Panc1 (cell line): Measurements from ENCODE around the gene PEPD. TPM values are rescaled to one million over a fixed set of nuclear protein-coding genes. Genes with fewer than 3 reads are reported as not detected.
A peak's percentile ranks its signal among the peaks of the same experiment; 100 is the strongest.

Source experiments
- ATAC-seq: fragments of 200-7000 bp; cut with Tn5 transposase; 2 replicates; pipeline ENCODE4 v1.9.1; 2020; ENCODE audit warnings: mild to moderate bottlenecking, moderate library complexity
- BruUV-seq: library from RNA; stranded (reverse); fragments of 400-500 nt; replicated peaks from 2 replicates; lab custom pipeline; 2021; lab: Mats Ljungman, UMichigan
- CTCF ChIA-PET: fragments of 300-600 bp; sonication (Branson Sonifier 250); formaldehyde crosslinking; loops from one replicate; lab custom pipeline; 2022; ENCODE audit warnings: antibody characterized with exemption; lab: Charles Lee
- POLR2A ChIA-PET: fragments of 300-600 bp; sonication (Branson Sonifier 250); formaldehyde crosslinking; loops from one replicate; lab custom pipeline; 2022; ENCODE audit warnings: antibody characterized with exemption; lab: Charles Lee
- DNase-seq: peaks from one replicate; pipeline ENCODE4 v3.0.0-alpha.2; 2010; ENCODE audit warnings: low read depth, low spot score
- H3K27ac ChIP-seq: 2 replicates; pipeline ENCODE4 v1.5.1; 2011; ENCODE audit warnings: mild to moderate bottlenecking, low read length, inconsistent platforms
- H3K27me3 ChIP-seq: fragments of 200-500 bp; sonication (Bioruptor generic); 2 replicates; pipeline ENCODE4 v1.6.0; 2014; ENCODE audit warnings: low read length, inconsistent platforms; ENCODE audit not compliant: control insufficient read depth, insufficient read depth
- H3K36me3 ChIP-seq: fragments of 200-500 bp; sonication (Bioruptor generic); 2 replicates; pipeline ENCODE4 v1.5.1; 2014; ENCODE audit warnings: inconsistent platforms, mild to moderate bottlenecking, low read length, moderate library complexity; ENCODE audit not compliant: control insufficient read depth, insufficient read depth
- H3K4me1 ChIP-seq: 2 replicates; pipeline ENCODE4 v1.5.1; 2011; ENCODE audit warnings: inconsistent platforms, mild to moderate bottlenecking, low read length, moderate library complexity; ENCODE audit not compliant: control insufficient read depth, insufficient read depth
- H3K4me3 ChIP-seq, 2 experiments: 2 replicates each; pipeline ENCODE4 v1.5.1; 2011 to 2012; ENCODE audit warnings: low read depth in 2 of 2, low read length in 2 of 2, mild to moderate bottlenecking in 2 of 2, inconsistent platforms in 1 of 2, moderate library complexity in 1 of 2
- H3K9me3 ChIP-seq: fragments of 200-500 bp; sonication (Bioruptor generic); 2 replicates; pipeline ENCODE4 v1.5.1; 2014; ENCODE audit warnings: low read depth, mild to moderate bottlenecking, inconsistent platforms, low read length, moderate library complexity; ENCODE audit not compliant: control insufficient read depth, insufficient read depth
- CTCF ChIP-seq: fragments of 450-650 bp; IDR thresholded peaks from 2 replicates; pipeline ENCODE4 v1.5.1; 2017; ENCODE audit warnings: mild to moderate bottlenecking
- POLR2AphosphoS5 ChIP-seq: IDR thresholded peaks from 2 replicates; pipeline ENCODE4 v1.6.1; 2012; ENCODE audit warnings: mild to moderate bottlenecking, low read depth, low read length, moderate library complexity
- REST ChIP-seq, 2 experiments: IDR thresholded peaks; 2 replicates each; pipeline ENCODE4 v1.6.1; 2011 to 2012; ENCODE audit warnings: low read depth in 2 of 2, control low read depth in 1 of 2, low read length in 1 of 2, mild to moderate bottlenecking in 1 of 2, moderate library complexity in 1 of 2; ENCODE audit not compliant: insufficient read depth in 1 of 2
- SIN3A ChIP-seq: IDR thresholded peaks from 2 replicates; pipeline ENCODE4 v1.6.1; 2012; ENCODE audit warnings: low read depth, mild to moderate bottlenecking, low read length, moderate library complexity, borderline replicate concordance; ENCODE audit not compliant: insufficient read depth
- TCF7L2 ChIP-seq: IDR thresholded peaks from 2 replicates; pipeline ENCODE4 v1.6.1; 2011; ENCODE audit warnings: mild to moderate bottlenecking, low read depth, low read length, inconsistent platforms
- in situ Hi-C: cut with HindIII; loops from 2 replicates; pipeline ENCODE4 v1.10.0; 2016; ENCODE audit warnings: low sequenced_read_pairs, low pct_unique_long_range_greater_than_20kb
- intact Hi-C: fragments of 100-400 bp; cut with micrococcal nuclease; formaldehyde crosslinking; loops from one replicate; pipeline ENCODE4 v1.10.0; 2022; ENCODE audit not compliant: unreplicated experiment
- total RNA-seq: library from RNA; stranded (reverse); gene quantifications from one replicate; pipeline ENCODE4 v1.2.1, GENCODE V29; 2021; ENCODE audit not compliant: unreplicated experiment

PEPD gene
- total RNA-seq, 1 experiment from 2014 or later = 102 TPM

- no peak overlapping the region for H3K27ac ChIP-seq
- CTCF ChIA-PET = interaction anchor here (0.6 kb wide), 1 partner anchor 623 kb away, joined by 8 read pairs; no protein-coding TSS in a partner anchor
Measured at GRCh38 chr19:33473653-33474305, 47.8 kb downstream of the PEPD start.

More at GRCh38 chr19:33473653-33474305, 47.8 kb downstream of the PEPD start:
- DNase-seq (no peak), ATAC-seq (no peak)
- Histone ChIP-seq H3K4me3 (no peak overlapping the region), H3K36me3 (no peaks in the 10 kb centered on the region), H3K27me3 (no peaks in the 10 kb centered on the region), H3K4me1 (no peaks in the 10 kb centered on the region), H3K9me3 (no peaks in the 10 kb centered on the region)
- TF ChIP-seq POLR2AphosphoS5 = no peak
- no peak for TF ChIP-seq REST (IDR thresholded peaks at IDR 0.05; ENCODE audit: insufficient read depth in 1 of 2, low read depth in 2 of 2, low read length in 1 of 2)
- no peak for TF ChIP-seq SIN3A
- peak; percentile 41; the same call in 1 of the 2 replicates for TF ChIP-seq TCF7L2
- no peak for TF ChIP-seq CTCF
- POLR2A ChIA-PET = no interaction called here
- intact Hi-C loops = no loop called here
- in situ Hi-C loops = no loop called here
- no TSS peak for BruUV-seq
